ENCODE results near the gene ADARB1. TPM values are rescaled to one million over a fixed set of nuclear protein-coding genes. Genes with fewer than 3 reads are reported as not detected.

The ADARB1 gene
- total RNA-seq, 1 donor from 2014 or later, result 21.8 TPM

DNA sequence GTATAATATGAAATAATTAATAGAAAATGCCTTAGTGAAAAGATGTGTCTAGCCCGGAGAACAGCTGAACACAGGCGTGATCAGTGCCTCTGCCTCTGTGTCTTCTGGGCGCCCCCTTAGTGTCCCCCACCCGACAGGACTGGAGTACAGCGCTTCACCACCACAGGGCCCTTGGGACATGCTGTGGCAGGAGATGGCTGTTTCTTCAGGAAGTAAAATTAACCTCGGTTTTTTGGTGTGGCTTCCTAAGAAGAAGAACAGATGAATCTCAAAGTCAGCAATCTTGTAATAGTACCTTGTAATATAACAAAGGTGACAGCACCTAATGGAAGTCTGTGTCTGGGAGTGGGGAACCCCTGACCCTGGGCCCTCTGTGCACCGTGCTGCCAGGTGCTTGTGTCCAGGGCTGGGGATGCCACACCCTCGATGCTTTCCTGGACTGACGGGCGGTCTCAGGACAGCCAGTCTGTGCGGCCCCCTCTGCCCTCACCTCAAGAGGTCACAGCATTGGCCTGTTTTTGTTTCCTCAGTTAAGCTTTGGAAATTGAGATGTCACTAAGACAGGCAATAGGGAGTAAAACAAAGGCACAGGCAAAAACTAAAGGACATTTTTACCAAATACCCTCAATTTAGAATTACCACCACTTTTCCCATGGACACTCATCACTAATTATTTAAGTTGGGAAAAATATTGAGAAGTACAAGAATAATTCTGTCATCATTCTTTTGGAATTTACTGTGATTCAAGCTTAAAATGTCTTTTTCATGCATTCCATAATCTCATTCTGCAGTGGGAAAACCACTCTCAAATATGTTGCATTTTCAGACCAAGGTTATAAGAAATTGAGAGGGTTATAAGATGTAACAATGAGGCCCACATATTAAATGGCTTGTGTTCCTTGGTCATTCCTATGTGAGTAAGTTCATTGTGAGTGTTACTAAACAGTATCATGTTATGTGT, 79.3 kb downstream of the ADARB1 start:
- Mint-ChIP-seq H3K36me3 (ENCODE audit: low read depth) (peaks cover 17% of the 10 kb centered on the region), H3K27me3 (no peaks in the 10 kb centered on the region), H3K4me1 (peaks cover 32% of the 10 kb centered on the region), H3K4me3 (no peak overlapping the region), H3K9me3 (peaks cover 12% of the 10 kb centered on the region), H3K27ac (no peak overlapping the region)
- intact Hi-C loops (cut with micrococcal nuclease), result loop anchor here (5.0 kb wide), 2 partner anchors 119 to 664 kb away; no protein-coding TSS in a partner anchor
- DNase-seq, result no peak

DNA sequence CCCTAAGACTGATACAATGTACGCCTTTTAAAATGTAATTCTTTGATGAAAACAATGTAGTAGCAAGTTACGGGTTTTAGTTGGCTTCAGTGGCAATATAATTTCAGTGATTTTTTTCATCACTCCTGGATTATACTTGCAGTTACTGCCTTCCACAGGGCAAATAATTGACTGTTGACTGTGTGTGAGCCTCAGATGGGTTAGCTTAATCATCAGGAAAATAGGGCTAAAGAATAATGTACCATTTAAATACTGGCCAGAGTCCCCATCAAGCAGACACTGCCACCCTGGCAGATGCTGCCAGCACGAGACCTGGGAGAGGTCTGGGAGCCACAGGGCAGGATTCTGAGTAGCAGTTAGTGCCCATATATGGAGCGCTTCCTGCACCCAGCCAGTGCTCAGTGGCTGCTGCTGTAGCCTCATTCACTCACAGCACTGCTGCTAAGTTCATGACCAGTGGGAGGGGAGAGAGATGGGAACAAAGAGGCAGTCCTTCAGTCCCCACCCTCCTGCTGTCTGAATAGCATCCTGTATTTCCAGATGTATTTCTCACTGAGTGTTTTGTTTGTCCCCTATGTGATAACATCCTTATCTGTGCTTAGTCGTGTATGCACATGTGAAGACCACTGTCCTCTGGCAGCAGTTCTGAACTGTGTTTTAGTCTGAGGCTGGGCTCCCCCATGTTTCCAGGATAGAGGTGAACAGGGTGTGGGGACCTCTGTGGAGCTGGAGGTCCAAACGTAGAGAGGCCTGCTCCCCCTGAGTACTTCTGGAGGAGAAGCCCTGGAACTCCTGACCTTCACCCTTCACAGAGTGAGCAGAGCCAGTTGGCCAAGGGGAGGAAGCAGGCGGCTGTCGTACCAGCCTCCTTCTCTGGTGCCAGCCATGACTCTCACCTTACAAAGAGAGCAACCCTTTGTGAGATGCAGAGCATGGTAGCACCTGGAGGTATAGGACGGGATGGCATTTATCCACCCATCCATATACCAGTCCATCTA, 80.4 kb downstream of the ADARB1 start:
- no peak overlapping the region for H3K4me3 Mint-ChIP-seq
- intact Hi-C loops (cut with micrococcal nuclease), result loop anchor here (5.0 kb wide), 2 partner anchors 117 to 662 kb away; no protein-coding TSS in a partner anchor
- H3K36me3 Mint-ChIP-seq (ENCODE audit: low read depth), result peaks cover 18% of the 10 kb centered on the region
- peaks cover 32% of the 10 kb centered on the region for H3K4me1 Mint-ChIP-seq
- no peaks in the 10 kb centered on the region for H3K27me3 Mint-ChIP-seq
- H3K27ac Mint-ChIP-seq, result no peak overlapping the region
- peaks cover 12% of the 10 kb centered on the region for H3K9me3 Mint-ChIP-seq
- peak; percentile 86 for DNase-seq

DNA sequence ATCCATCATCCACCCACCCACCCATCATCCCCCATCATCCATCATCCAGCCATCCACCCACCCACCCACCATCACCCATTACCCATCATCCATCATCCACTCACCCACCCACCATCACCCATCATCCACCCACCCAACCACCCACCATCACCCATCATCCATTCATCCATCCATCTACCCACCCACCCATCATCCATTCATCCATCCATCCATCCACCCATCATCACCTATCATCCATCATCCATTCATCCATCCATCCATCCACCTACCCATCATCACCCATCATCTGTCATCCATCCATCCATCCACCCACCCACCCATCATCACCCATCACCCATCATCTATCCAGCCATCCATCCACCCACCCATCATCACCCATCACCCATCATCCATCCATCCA, 81.5 kb downstream of the ADARB1 start:
- Mint-ChIP-seq H3K9me3 (peaks cover 12% of the 10 kb centered on the region), H3K4me3 (no peak overlapping the region), H3K27ac (no peak overlapping the region), H3K4me1 (peaks cover 32% of the 10 kb centered on the region), H3K27me3 (no peaks in the 10 kb centered on the region), H3K36me3 (ENCODE audit: low read depth) (peaks cover 18% of the 10 kb centered on the region)
- DNase-seq, result no peak
- intact Hi-C loops (cut with micrococcal nuclease), result no loop called here

DNA sequence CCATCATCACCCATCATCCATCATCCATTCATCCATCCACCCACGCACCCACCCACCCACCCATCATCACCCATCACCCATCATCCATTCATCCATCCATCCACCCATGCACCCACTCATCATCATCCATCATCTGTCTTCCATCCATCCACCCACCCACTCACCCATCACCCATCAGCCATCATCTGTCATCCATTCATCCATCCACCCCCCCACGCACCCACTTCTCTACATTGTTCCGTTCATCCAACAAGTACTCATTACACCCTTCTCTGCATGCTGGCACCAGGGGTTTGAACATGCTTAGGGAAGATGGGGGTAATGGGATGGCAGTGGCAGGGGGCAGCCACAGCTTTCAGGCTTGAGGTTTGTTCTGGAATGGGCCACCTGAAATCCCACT, 82.1 kb downstream of the ADARB1 start:
- Mint-ChIP-seq H3K4me3 (no peak overlapping the region), H3K27me3 (no peaks in the 10 kb centered on the region), H3K4me1 (peaks cover 31% of the 10 kb centered on the region), H3K9me3 (peaks cover 12% of the 10 kb centered on the region), H3K27ac (no peak overlapping the region), H3K36me3 (ENCODE audit: low read depth) (peaks cover 18% of the 10 kb centered on the region)
- no peak for DNase-seq
- intact Hi-C loops (cut with micrococcal nuclease), result no loop called here

DNA sequence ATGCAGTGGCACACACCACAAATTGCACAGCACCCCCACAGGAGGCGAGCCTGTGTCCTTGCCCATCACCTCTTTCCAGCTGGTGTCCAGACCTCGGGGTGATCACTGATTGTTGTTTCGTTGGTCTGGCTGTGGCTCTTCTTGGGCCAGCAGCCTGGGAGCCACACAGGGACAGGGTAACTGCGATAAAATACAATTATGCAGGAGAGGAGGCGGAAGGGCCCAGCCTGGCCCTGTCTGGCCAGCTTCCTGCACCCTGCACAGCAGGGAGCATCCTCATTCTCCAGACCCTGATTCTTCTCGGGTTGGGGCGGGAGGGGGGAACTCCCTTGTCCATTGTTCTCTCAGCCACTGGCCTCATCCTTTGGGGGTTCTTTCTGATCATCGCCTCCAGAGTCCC, 83.6 kb downstream of the ADARB1 start:
- no peak for DNase-seq
- intact Hi-C loops (cut with micrococcal nuclease), result no loop called here
- H3K27me3 Mint-ChIP-seq, result no peaks in the 10 kb centered on the region
- peaks cover 12% of the 10 kb centered on the region for H3K9me3 Mint-ChIP-seq
- H3K4me1 Mint-ChIP-seq, result peaks cover 18% of the 10 kb centered on the region
- H3K36me3 Mint-ChIP-seq (ENCODE audit: low read depth), result peaks cover 18% of the 10 kb centered on the region
- H3K4me3 Mint-ChIP-seq, result no peak overlapping the region
- H3K27ac Mint-ChIP-seq, result no peak overlapping the region

DNA sequence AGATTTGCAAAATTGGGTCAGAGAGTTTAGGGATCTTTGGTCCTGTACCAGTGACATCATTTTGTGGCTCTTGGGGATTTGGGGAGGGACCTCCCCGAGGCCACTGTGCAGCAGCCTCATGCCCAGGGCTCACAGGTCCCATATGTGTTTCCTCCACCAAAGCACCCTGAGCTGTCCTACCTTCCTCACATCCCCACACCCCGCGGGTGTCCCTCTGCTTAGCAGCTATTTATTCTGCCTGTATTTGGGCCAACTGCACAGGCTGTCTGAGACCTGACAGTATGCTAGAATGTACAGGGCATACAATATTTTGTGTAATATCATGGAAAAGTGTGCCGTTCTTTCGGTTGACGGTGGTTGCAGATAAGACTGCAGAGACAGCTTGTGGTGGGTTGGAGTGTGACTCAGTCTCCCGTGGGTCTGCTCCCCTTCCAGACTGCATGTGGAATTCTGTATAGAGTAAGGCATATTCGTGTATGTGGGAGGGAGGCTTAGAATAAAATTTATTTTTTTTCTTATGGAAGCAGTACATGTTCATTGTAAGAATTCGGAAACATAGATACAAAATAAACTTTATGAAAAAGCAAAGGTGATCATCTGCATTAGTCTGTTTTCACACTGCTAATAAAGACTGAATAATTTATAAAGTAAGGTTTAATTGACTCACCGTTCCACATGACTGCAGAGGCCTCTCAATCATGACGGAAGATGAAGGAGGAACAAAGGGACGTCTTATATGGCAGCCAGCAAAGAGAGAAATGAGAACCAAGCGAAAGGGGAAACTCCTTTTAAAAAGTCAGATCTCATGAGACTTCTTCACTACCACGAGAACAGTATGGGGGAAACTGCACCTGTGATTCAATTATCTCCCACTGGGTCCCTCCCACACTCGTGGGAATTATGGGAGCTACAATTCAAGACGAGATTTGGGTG, 84.4 kb downstream of the ADARB1 start:
- peaks cover 12% of the 10 kb centered on the region for H3K9me3 Mint-ChIP-seq

DNA sequence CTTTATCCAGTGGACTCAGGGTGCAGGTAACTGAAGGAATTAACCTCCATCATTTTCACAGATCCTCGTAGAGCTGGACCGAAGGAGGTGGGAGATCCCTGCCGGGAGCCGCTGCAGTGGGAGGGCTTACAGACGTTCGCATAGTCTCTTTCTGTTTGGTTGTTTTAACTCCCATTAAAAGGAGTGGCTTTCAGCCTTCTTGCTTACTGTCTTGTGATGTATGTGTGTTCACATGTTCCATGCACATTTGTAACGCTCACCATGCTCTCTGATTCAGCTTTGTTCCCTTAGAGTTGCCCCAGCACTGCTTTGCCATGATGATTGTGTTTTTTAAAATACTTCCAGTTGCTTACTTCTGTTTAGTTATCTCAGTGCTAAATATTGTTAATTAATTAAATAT, 85.8 kb downstream of the ADARB1 start:
- DNase-seq, result no peak
- Mint-ChIP-seq H3K9me3 (peaks cover 12% of the 10 kb centered on the region), H3K4me3 (no peak overlapping the region), H3K4me1 (peaks cover 2% of the 10 kb centered on the region), H3K36me3 (ENCODE audit: low read depth) (peaks cover 14% of the 10 kb centered on the region), H3K27ac (no peak overlapping the region), H3K27me3 (no peaks in the 10 kb centered on the region)
- intact Hi-C loops (cut with micrococcal nuclease), result no loop called here

More for the DNA sequence above, 84.4 kb downstream of the ADARB1 start:
- H3K36me3 Mint-ChIP-seq (ENCODE audit: low read depth), result peaks cover 18% of the 10 kb centered on the region
- intact Hi-C loops (cut with micrococcal nuclease), result no loop called here
- H3K4me1 Mint-ChIP-seq, result peaks cover 12% of the 10 kb centered on the region
- no peak overlapping the region for H3K4me3 Mint-ChIP-seq
- no peaks in the 10 kb centered on the region for H3K27me3 Mint-ChIP-seq
- H3K27ac Mint-ChIP-seq, result no peak overlapping the region
- DNase-seq, result no peak

DNA sequence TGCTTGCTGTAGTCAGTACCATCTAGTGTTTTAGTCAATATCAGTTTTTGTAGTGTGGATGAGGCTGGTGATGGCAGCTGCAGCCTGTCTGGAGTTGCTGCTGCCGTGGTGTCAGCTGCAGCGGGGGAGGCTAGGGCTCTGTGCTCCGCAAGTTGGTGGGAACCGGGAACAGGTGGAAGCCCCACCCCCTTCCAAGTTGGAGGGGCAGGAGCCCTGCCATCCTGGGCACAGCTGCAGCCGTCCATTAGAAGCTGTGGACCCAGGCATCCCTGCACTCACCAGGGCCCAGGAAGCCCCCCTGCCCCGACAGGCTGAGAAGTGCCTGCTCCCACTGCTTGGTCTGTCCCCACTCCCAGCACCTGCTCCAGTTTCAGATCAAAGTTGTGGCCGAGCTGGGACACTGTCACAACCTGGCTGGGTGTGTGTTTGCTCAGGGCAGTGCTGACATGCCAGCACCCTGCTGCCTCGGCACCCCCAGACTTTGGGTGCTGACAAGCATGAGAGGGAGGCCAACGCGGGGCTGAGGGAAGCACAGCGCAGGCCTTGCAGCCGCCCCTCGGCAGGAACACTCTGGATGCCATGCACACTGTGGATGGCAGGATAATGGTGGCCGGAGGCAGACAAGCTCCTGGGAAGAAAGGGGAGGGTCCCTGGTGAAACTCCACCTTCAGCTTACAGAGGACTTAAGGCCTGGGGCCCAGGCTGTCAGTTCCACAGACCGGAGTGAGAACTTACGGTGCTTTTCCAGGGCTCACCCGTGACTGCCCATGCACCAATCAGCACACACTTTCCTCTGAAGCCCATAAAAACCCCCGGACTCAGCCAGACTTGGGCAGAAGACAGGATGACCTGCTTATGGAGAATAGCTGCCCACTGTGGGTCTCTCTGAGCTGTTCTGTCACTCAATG, 86.9 kb downstream of the ADARB1 start:
- no peaks in the 10 kb centered on the region for H3K4me1 Mint-ChIP-seq

DNA sequence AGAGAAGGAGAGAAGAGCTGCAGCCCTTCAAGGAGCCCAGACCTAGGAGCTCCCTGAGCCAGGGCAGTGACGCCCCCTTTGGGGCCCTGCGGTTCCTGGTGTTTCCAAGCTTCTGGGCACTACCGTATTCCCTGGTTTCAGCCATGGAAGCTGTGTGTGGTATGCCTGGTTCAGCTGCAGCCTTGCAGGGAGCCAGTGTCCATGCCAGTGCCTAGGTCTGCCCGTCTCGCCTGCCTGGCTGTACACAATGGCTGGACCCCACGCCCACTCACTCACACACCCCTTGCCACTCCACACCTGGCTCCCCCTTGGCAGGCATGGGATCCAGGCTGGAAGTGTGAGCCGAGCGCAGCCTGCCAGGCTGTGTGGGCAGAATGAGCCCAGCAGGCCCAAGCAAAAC, 87.7 kb downstream of the ADARB1 start:
- intact Hi-C loops (cut with micrococcal nuclease), result no loop called here
- no peaks in the 10 kb centered on the region for H3K9me3 Mint-ChIP-seq

More for the DNA sequence above, 86.9 kb downstream of the ADARB1 start:
- Mint-ChIP-seq H3K27ac (no peak overlapping the region), H3K27me3 (no peaks in the 10 kb centered on the region), H3K9me3 (peaks cover 3% of the 10 kb centered on the region), H3K4me3 (no peak overlapping the region), H3K36me3 (ENCODE audit: low read depth) (peaks cover 6% of the 10 kb centered on the region)
- DNase-seq, result no peak
- intact Hi-C loops (cut with micrococcal nuclease), result no loop called here

DNA sequence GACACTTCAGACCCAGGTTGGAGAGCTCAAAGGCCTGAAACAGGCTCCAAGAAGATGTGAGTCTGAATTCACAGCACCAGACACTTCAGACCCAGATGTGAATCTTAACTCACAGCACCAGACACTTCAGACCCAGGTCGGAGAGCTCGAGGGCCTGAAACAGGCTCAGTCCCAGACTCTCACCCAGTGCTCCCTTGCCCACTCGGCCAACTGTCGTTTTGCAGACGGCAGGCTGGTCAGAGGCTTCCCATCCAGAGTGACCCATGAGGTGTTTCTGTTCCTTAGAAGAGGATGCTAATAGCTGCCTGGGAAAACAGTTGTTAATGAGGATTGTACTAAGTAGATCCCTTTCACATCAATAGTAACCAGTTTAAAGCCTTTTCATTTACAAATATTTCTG, 88.4 kb downstream of the ADARB1 start:
- no peaks in the 10 kb centered on the region for H3K27me3 Mint-ChIP-seq
- no peak for DNase-seq
- no peaks in the 10 kb centered on the region for H3K4me1 Mint-ChIP-seq
- H3K27ac Mint-ChIP-seq, result no peak overlapping the region
- intact Hi-C loops (cut with micrococcal nuclease), result no loop called here
- no peaks in the 10 kb centered on the region for H3K9me3 Mint-ChIP-seq
- H3K36me3 Mint-ChIP-seq (ENCODE audit: low read depth), result peaks cover 1% of the 10 kb centered on the region
- H3K4me3 Mint-ChIP-seq, result no peak overlapping the region

More for the DNA sequence above, 87.7 kb downstream of the ADARB1 start:
- peak; percentile 48 for DNase-seq
- no peak overlapping the region for H3K4me3 Mint-ChIP-seq
- H3K36me3 Mint-ChIP-seq (ENCODE audit: low read depth), result peaks cover 1% of the 10 kb centered on the region
- no peaks in the 10 kb centered on the region for H3K4me1 Mint-ChIP-seq
- H3K27ac Mint-ChIP-seq, result no peak overlapping the region
- no peaks in the 10 kb centered on the region for H3K27me3 Mint-ChIP-seq

DNA sequence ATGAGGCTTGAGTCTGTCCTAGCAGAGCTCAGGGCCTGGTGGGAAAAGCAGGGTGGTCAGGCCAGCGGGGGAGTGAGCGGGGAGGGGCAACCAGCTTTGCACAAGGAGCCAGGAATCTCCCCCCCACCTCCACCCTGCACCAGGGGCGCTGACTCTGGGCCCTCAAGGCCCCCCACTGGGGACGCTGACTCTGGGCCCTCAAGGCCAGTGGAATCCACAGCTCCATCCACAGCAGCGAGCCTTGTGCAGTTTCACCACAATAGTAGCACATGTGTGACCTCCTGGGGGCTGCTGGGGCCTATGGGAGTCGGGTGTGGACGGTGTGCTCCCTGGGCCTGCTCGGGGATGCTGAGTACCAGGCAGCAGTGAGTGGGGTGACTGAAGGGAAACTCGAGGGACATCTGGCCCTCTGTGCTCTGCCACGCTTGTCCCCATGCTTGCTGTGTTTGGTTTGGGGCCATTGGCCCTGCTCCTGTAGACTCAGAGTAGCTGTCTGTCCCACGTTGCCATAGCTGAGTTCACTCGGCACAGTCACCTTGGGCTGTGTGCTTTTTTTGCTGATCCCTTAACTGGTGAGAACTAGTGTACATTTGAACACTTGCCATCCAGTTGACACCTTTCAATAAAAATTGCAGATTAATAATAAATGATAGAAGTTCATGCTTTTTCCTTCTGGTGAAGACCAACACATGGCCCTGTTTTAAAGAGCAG, 89.2 kb downstream of the ADARB1 start:
- Mint-ChIP-seq H3K36me3 (ENCODE audit: low read depth) (peaks cover 1% of the 10 kb centered on the region), H3K27me3 (no peaks in the 10 kb centered on the region), H3K4me3 (no peak overlapping the region), H3K9me3 (no peaks in the 10 kb centered on the region), H3K4me1 (no peaks in the 10 kb centered on the region), H3K27ac (no peak overlapping the region)
- DNase-seq, result peak; percentile 45
- intact Hi-C loops (cut with micrococcal nuclease), result no loop called here

DNA sequence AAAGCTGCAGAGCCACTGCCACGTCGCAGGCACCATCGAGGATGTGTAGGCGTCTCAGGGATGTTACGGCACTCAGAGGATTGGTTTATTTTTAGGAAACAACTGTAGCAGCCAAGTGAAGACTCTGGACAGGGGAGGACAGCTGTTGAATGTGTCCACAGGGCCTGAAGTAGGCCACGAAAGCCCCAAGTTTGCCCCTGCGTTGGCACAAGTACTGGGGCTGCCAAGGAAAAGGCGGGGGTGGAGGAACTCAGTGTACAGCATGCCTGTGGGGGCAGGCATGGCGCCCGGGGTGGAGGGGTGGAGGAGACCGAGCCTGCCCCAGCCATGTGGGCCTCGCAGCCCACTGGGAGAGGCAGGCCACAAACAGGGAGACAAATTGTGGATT, 89.7 kb downstream of the ADARB1 start:
- Mint-ChIP-seq H3K27ac (no peak overlapping the region), H3K4me3 (no peak overlapping the region), H3K9me3 (no peaks in the 10 kb centered on the region), H3K36me3 (ENCODE audit: low read depth) (no peaks in the 10 kb centered on the region), H3K27me3 (no peaks in the 10 kb centered on the region), H3K4me1 (peaks cover 5% of the 10 kb centered on the region)
- intact Hi-C loops (cut with micrococcal nuclease), result no loop called here
- DNase-seq, result peak; percentile 36

All from activated CD4-positive, alpha-beta T cell treated with anti-CD3 and anti-CD28 coated beads, Interleukin-2, amount 10 ng/mL, durations not matched to agents 24 days and 14 days (primary cell).